ENCODE data around the gene TMEM61. TPM values are rescaled to one million over a fixed set of nuclear protein-coding genes. Genes with fewer than 3 reads are reported as not detected.
"Not testable (repeated sequence)": the region's sequence is repeated elsewhere in the genome, so short reads cannot be mapped to it uniquely, and the experiment has no call there.

The TMEM61 gene
- total RNA-seq = not detected in 2 replicates

- peak; percentile 13 for DNase-seq
Observed at GRCh38 chr1:54980528-54981241, at the start of gene TMEM61. TSS of gene TMEM61 (plus strand) at chr1:54980628. CDS start at chr1:54981066, 438 bp downstream.

- DNase-seq = no peak
Observed at GRCh38 chr1:54931275-54931840, 49.1 kb upstream of the TMEM61 start.

GRCh38 chr1:54934081-54934480, 46.3 kb upstream of the TMEM61 start:
- not testable (repeated sequence) for DNase-seq

GRCh38 chr1:54934869-54935268, 45.6 kb upstream of the TMEM61 start:
- peak; percentile 42 for DNase-seq

- no peak for DNase-seq
Observed at GRCh38 chr1:54936791-54937190, 43.6 kb upstream of the TMEM61 start.

- no peak for DNase-seq
Observed at GRCh38 chr1:54937469-54937868, 43.0 kb upstream of the TMEM61 start.

- not testable (repeated sequence) for DNase-seq
Observed at GRCh38 chr1:54938955-54939354, 41.5 kb upstream of the TMEM61 start.

- peak; percentile 53 for DNase-seq
Observed at GRCh38 chr1:54940042-54940441, 40.4 kb upstream of the TMEM61 start.

- DNase-seq = no peak
Observed at GRCh38 chr1:54942976-54943375, 37.5 kb upstream of the TMEM61 start.

GRCh38 chr1:54944610-54945392, 35.6 kb upstream of the TMEM61 start:
- peak; percentile 92 for DNase-seq

- DNase-seq = no peak
Observed at GRCh38 chr1:54945393-54945936, 35.0 kb upstream of the TMEM61 start.

- no peak for DNase-seq
Observed at GRCh38 chr1:54947540-54947939, 32.9 kb upstream of the TMEM61 start.

GRCh38 chr1:54949053-54949452, 31.4 kb upstream of the TMEM61 start:
- DNase-seq = no peak

GRCh38 chr1:54950006-54950368, 30.4 kb upstream of the TMEM61 start:
- peak; percentile 77 for DNase-seq

- peak; percentile 90 for DNase-seq
Observed at GRCh38 chr1:54950369-54951163, 29.9 kb upstream of the TMEM61 start.

- no peak for DNase-seq
Observed at GRCh38 chr1:54951810-54952226, 28.6 kb upstream of the TMEM61 start.

- DNase-seq = peak; percentile 72
Observed at GRCh38 chr1:54952950-54953718, 27.3 kb upstream of the TMEM61 start.

- DNase-seq = no peak
Observed at GRCh38 chr1:54953846-54954245, 26.6 kb upstream of the TMEM61 start.

- DNase-seq = peak; percentile 83
Observed at GRCh38 chr1:54955359-54955758, 25.1 kb upstream of the TMEM61 start.

GRCh38 chr1:54956726-54957125, 23.7 kb upstream of the TMEM61 start:
- DNase-seq = no peak

GRCh38 chr1:54959241-54959640, 21.2 kb upstream of the TMEM61 start:
- no peak for DNase-seq
